GM18511 (cell line): ENCODE results near the gene ZNF692.

ENCODE experiments used
- ATAC-seq: cut with Tn5 transposase; IDR thresholded peaks from one replicate; pipeline ENCODE4 v1.9.1; 2021; ENCODE audit warnings: mild to moderate bottlenecking, moderate library complexity; ENCODE audit not compliant: unreplicated experiment

Gene ZNF692

DNA sequence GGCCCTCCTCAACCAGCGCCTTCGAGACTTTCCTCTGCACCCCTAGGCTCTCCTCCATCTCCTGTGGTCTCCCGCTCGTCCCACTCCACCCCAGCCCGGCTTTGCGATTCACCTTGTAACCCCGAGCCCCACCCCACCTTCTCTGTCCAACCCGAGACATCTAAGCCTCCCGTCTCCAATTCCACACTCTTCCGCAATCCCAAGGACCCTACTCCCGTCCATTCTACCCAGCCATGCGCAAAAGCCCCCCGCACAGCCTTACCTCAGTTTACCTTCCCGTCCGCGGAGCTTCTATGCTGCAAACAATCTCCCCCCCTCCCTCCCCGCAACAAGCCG lies 33.3 kb downstream of the ZNF692 start:
- ATAC-seq, result peak; percentile 11

GRCh38 chr1:248825136-248825535 lies 33.7 kb downstream of the ZNF692 start:
- no peak for ATAC-seq

DNA sequence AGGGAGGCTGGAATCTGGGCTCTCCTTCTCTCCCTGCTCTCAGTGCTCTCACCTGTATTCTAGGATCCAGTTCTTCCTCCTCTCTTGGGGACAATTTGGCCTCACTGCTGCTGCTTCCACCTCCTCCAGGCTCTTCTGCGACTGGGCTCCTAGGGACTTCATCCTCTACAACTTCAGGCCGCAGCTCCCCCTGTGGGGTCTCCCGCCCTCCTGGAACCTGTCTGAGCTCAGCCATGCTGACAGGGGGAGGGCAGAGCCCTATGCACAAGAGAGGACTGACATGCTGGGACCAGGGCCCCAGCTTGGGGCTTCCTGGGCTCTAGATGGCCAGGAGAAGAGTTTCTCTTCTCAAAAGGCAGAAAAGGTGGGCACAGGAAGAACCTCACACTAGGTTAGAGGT lies 34.2 kb downstream of the ZNF692 start:
- ATAC-seq, result no peak

GRCh38 chr1:248824301-248824700 lies 34.6 kb downstream of the ZNF692 start:
- ATAC-seq, result no peak

DNA sequence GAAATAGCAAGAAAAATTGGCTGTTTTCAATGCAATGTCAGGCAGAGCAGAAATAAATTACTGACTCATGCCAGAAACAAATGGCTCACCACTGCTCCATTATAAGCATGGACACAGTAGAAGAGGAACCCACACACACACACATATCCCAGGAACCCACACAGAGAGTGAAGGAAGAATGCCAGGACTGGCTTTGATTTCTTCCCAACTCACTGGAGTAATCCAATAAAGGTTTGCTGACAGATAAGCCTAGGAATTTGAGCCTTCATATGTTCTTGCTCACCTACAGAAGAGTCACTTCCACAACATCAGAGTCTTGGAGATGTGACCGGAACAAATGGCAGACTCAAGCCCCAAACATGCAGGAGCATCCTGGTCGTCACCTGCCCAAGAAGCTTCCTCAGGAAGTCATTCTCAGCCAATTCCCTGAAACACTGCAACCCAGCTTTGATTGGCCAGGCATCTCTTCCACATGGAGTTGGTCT lies 35.3 kb downstream of the ZNF692 start:
- ATAC-seq, result no peak

- peak; percentile 35 for ATAC-seq
These were observed 36.5 kb downstream of the ZNF692 start for GRCh38 chr1:248822148-248823032.

DNA sequence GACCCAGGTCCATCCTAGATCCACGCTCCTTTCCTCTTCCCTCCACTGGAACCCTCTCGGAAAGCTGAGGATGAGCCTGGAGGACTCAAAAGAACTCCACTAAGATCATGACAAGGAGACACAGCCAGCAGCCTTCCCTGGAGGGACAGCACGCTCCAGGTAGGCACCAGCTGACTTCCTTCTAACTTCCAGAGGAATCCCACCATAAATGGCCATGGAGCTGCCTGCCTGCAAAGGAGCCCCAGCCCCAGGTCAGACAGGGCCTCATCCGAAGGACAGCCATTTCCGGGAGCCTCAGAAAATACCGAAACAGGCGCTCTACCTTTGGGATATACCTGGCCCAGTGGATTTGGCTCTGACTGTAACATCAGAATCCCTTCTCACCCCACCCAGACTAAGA lies 37.2 kb downstream of the ZNF692 start:
- no peak for ATAC-seq

DNA sequence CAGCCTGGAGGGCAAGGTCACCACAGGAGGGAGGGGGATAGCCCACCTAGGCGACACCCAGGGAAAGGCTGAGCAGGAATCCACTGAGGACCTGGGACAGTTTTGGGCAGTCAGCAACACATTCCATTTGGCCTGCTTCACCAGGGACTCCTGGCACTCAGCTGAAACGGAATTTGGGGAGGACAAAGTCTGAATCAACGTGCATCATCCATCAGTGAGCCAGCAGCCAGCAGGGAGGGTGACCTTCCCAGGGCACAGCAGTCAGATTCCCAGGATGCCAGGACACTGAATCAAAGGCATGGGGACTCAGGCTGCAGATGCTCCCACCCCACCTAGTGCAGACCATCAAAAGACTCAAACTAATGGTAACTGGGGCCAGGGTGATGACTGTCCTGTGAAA lies 37.8 kb downstream of the ZNF692 start:
- no peak for ATAC-seq

DNA sequence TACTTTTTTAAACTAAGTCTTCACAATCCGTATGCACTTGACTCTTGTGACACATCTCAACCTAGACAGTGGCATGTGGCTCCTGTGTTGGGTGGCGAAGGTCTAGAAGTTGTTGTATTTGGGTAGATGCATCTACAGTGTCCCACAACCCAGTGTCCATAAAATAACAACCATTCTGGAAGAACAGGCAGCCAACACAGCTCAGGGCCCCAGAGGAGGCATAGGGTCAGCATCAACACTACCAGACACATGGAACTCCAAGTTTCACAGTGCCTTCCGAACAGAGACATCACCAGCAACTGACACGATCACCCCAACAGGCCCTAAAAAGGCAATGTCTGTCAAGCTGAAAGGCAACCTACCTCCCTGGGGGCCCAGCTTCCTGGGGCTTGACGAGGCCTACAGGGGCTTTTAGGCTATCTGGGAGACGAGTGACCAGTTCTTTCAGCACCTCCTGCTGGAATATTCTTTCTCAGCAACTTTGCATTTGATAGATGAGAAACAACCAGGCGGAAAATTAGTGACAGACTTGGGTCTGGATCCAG lies 38.8 kb downstream of the ZNF692 start:
- ATAC-seq, result no peak

DNA sequence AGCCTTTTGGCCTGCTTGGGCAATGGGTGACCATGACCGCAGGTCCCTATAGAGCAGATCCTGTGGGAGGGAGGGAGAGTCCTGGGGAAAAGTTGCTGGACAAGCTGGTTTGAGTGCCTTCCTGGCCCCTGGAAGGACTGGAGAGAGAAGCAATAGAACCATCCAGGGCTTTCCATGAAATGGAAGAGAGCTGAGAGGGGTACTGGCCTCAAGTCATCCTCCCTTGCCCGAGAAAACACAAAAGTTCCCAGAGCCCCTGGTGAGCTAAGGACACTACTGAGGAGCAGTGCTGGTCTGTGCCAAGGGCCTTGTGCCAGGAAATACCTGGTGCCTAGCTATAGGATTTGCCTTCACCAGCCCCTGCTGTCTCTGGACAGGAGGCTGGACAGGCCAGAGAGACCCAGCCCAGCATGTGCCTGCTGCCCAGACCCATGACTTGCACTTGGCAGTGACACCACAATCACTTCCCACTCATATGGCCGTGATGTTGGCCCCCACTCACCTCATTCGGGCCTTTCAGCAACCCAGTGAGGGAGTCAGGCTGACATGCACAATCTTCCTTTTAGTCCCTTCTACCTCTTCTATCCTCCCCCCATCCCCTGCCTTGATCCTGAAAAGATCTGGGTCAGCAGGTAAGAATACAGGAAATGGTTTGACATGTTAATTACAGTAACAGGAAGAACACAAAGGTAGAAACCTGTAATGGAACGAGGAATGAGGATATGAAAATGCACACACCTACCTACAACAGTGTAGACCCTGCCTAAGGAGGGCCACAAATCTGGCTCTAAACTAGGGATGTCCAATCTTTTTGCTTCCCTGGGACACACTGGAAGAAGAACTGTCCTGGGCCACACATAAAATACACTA lies 40.1 kb downstream of the ZNF692 start:
- peak; percentile 43 for ATAC-seq

GRCh38 chr1:248817065-248817464 lies 41.8 kb downstream of the ZNF692 start:
- no peak for ATAC-seq

DNA sequence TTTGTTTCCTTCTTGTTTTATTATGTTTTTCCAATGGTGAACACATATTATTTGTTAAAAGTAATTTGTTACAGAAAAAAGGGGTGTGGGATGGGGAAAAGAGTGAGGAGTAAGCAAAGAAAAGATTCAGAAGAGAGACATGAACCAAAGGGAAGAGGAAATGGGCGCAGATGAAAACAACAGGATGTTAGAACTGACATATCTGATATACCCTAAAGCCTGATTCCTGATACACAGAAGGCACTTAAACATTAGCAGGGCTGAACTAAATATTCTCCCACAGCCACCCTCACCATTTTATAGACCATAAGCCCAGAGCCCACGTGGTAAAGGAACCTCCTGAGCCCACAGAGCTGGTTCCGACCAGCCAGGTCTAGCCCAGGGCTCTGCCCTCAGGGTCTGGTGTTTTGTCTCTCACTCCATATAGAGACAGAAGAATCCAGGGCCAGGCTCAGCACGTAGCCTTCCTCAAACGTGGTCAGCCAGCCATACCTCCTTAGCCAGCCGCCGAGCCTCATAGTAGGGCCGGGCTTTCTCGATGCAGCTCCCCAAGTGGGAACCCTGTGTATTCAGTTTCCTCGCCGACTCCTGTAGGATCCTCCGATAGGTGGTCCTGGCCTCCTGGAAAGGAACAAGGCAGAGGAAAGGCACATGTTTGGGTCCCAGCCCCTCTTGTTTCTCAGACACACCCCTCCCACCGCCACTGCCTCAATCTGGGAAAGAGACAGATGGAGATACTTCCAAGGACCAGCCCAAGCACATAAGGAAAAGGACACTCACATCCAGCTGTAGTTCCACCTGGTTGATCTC lies 42.6 kb downstream of the ZNF692 start:
- no peak for ATAC-seq

- no peak for ATAC-seq
These were observed 43.4 kb downstream of the ZNF692 start for GRCh38 chr1:248815407-248816034.

GRCh38 chr1:248814351-248814750 lies 44.5 kb downstream of the ZNF692 start:
- no peak for ATAC-seq

- ATAC-seq, result no peak
These were observed 45.3 kb downstream of the ZNF692 start for GRCh38 chr1:248813546-248813945.

DNA sequence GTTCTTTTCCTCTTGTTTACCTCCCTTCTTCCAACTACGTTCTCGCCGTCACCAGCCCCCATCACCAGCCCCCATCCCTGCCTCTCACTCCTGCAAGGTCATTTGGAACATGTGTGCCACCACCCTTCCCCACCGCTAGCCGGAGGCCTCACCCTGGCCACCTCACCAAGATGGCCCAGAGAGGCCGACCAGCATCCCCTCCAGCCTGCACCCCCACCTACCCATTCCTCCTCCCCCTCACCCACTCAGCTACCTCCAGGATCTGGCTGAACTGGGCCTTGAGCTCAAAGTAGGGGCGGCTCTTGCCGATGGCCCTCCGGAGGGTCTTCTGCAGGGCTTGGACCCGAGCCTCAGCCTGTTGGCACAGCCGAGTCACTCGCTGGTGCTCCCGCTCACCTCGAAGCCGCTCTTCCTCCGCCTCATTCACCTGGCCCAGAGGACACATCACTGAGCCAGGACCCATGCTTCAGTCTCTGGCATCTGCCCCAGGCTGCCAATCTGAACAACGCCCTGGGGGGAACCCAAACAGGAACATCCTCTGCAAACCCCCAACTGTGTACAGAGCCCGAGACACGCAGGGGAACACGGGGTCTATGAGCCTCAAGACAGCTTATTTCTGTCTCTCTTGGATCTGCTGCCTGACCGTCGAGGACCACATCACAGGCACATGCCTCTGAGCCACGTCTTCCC lies 46.0 kb downstream of the ZNF692 start:
- no peak for ATAC-seq

DNA sequence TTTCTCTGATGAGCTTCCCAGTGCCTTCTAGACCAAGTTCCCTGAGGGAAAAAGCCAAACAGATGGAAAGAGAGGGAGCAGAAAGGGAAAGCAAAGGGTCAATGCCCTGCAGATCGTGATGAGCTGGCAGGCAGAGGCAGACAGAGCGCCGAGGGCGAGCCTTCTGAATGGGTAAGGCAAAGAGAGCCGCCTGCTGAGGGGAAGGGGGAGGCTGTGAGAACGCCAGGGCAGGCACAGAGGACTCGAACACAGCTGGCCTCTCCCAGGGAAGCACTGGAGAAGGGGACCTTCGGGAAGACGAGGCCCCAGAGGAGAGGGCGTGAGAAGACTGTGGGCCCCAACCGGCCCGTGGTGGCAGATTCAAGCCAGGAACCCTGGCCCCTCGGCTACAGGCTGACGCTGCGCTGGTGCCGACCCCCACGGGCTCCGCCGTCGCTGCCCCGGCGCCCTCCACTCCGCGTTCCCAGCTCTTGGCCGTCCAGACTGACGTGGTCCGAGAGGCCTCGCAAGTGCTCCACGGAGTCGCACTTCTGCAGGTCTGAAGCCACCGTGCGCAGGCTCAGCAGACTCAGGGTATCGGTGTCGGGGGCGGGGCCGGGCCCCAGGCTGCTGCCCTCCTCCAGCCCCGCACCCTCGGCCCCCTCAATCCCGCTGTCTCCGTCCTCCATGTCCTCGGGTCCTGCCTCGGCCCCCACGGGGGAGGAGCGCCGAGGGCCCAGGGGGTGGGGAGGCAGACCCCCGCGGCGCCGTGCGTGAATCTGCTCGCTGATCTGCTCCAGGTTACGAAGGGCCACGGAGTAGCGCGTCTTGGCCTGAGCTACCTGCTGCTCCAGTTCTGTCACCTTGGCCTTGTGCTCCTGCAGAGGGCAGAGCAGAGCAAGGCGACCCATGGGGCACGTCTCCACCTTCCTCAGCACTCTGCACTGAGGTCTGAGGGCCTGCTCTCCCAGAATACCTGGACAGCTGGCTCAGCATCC lies 47.1 kb downstream of the ZNF692 start:
- no peak for ATAC-seq

DNA sequence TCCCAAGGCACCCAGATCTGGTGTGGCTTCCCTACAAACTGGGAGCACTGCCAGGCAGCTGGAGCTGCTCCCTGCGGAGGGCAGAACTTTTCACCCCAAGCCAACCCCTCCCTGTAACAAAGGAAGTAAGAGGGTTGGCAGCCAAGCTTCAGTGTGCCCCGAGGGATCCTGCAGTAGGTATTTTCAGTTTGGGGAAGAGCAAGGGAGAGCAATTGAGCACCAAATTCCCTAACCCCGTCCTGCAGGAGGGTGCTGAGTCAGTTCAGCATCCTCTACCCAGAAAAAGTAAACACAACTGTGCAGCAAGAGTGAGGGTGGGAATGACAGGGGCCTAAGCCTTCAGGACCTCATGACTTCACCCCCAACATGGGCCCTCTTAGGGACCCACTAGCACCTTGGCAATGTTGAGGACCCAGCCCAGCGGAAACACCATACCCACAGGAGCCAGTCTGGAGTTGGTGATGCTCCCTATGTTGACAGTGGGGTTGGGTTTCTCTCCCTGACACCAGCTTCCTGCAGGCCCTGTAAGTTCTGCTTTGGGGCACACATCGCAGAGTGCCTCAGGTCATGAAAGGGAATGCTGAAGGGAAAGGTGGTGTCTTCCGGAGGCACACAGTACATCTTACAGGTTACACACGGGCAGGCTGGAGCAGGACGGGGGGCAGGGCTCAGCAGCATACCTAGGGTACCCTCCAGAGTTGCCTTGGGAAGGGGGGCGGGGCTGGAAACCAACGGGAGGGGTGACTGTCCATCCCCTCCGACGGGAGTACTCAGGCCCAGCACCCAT lies 48.0 kb downstream of the ZNF692 start:
- ATAC-seq, result no peak
